ENCODE measurements around the gene ABCC8.

DNA sequence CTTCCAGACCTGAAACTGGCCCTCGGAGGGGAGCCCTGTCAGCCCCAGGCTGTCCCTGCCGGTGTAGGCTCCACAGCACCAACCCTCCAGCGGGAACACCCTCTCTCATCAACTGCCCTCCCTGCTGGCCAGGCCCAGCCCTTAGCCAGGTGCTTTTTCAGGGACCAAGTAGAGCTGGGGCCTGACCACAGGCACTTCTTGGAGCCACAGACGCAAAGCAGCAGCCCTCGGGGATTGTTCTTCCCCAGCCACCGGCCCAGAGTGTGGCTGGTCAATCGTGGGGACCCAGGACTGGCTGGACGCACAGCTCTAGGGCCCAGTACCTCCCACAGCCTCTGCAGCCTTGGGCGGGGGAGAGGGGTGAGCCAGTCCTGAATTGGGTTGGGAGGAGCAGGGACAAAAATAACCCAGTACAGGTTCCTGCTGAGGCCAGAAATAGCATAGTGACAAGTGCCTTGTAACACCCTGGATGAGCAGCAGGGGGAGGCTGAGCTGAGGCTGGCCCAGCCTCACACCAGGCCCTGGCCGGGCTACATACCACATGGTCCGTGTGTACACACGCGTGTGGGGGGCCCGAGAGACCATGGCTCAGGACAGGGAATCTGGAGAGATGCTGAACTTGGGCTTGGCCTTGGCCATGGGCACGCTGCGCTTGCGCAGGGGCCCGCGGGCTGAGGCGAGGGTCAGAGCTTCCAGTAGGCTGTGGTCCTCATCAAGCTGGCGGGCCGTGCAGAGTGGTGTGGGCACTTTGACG lies 90.1 kb downstream of the ABCC8 start:
- TF ChIP-seq POLR2A (IDR thresholded peaks at IDR 0.05): no peak
- TF ChIP-seq, protein P1, sequence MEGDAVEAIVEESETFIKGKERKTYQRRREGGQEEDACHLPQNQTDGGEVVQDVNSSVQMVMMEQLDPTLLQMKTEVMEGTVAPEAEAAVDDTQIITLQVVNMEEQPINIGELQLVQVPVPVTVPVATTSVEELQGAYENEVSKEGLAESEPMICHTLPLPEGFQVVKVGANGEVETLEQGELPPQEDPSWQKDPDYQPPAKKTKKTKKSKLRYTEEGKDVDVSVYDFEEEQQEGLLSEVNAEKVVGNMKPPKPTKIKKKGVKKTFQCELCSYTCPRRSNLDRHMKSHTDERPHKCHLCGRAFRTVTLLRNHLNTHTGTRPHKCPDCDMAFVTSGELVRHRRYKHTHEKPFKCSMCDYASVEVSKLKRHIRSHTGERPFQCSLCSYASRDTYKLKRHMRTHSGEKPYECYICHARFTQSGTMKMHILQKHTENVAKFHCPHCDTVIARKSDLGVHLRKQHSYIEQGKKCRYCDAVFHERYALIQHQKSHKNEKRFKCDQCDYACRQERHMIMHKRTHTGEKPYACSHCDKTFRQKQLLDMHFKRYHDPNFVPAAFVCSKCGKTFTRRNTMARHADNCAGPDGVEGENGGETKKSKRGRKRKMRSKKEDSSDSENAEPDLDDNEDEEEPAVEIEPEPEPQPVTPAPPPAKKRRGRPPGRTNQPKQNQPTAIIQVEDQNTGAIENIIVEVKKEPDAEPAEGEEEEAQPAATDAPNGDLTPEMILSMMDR (IDR thresholded peaks at IDR 0.05): peak in 5 of 6 experiments; percentile 33 to 62 (median 45)
